NCI-H82 treated with DMSO at 0.1 percent for 48 hours (cell line): ENCODE data around the gene POLD1.
"Not testable (repeated sequence)": the region's sequence is repeated elsewhere in the genome, so short reads cannot be mapped to it uniquely, and the experiment has no call there.

ENCODE experiments used
- DNase-seq: peaks from one replicate; lab custom pipeline; 2025; ENCODE audit not compliant: unreplicated experiment; lab: John Stamatoyannopoulos, UW

The POLD1 gene

DNA sequence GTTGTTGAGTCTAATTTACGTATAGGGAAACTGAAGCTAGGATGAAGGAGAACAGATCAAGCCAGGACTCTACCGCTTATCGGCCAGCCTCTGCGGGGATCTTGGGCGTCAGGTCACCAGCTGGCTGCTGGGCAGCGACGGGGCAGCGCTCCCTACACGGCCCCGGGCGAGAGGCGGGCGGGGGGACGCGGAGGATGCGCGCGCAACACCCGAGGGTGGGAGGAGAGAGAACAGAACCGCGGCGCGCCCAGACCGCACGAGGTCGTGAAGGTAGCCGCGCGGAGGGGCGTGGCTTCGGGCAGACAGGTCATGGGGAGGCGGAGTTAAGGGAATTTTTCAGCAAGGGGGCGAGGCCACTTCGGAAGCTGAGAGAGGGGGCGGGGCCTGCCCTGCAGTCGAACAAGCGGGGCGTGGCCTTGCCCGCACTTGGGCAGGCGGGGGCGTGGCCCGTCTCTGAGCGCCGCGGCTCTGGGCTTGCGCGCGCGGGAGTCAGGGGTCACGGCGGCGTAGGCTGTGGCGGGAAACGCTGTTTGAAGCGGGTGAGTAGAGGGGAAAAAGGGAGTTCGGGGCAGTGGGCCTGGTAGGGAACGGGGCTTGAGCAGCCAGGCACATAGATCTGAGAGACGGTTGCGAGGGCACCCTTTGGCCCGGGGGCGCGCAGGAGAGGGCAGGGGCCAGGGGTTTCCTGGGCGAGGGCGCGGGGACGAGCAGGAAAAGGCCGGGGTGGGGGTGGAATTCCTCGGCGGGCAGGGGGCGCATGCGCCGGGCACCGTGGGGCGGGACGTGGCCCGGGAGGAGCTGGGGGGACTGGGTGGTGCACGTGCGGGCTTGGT is at the start of gene POLD1:
Gene POLD1, plus strand, starts transcription at position 496 of the 833 bp plus-strand sequence. CDS start 14,505 bp downstream, outside the sequence.
- DNase-seq: peak; percentile 96

DNA sequence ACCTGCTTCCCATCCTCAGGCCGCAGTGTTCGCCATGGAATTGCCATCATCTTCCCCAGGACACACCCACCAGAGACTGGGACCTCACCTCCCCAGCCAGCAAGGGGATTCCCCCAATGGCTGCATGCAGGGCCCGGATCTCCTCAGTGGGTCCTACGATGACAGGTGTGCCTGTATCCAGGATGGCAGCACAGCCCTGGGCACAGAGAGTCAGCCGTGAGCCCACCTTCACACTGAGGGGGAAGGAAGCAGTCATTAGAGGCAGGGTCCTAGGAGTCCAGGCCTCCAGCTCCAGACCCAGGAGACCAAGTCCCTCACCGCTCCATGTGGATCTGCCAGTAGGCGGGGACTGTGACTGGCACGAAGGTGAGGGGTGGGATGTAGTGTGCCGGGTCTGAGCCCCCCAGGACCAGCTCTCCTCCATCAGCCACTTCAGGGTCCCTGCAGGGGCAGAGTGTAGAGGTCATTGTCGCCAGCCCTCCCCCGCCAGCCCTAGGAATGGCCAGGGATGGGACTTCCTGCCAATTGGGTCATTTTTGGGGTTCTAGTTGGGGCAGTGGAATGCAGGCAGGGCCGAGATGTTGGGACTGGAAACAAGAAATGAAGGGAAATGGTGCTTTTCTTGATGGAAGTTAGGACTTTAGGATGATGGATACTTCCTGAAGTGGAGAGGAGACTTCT is 49.3 kb upstream of the POLD1 start:
- no peak for DNase-seq

DNA sequence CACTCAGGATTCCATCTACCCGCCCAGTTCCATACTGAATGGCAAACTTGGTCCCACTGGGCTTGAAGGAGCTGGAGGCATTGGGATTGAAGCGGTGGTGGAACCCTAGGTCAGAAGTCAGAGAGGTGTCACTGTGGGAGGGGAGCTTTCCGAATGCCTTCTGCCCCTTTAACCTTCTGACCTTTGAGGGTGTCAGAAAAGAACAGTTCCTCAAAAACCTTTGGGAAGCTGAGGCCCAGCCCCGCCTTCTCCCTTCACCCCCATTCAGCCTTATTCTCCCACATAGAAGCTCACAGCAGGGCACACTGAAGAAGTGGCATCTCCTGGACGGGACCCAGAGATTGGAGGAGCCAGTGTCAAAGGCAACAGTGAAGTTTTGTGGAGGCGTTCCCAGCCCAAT is 47.1 kb upstream of the POLD1 start:
- DNase-seq: not testable (repeated sequence)

DNA sequence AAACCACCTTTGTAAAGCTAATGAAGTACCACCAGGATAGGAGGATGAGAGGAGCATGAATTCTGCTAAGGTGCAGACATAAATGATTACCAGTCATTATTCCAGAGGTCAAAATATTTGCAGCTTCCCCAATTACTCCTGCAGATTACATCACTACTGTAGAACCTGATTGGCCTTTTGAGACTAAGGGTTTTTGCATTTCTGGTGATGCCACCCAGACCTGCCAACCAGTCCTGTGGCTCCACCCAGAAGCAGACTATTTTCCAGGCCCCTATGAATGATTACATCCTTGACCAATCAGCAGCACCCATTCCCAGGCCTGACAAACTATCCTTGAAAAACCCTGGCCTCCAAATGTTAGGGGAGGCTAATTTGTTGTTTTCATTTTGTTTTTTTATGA is 43.8 kb upstream of the POLD1 start:
- no peak for DNase-seq

DNA sequence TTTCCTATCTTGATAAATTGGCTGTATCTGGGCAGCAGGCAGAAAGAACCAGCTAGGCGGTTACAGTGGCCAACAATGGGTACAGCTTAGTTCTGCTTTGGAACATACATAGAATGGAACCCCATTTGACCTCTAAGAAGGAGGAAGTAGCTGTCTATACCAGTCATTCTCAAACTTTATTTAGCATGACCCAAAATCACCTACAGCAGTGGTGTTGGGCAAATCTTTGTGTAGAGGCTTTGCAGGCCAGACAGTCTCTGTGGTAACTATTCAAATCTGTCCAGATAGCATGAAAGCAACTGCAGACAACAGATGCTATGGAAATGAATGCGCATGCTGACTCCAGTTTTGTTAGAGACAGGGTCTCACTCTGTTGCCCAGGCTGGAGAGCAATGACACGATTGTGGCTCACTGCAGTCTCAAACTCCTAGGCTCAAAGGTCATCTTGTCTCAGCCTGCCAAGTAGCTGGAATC is 43.0 kb upstream of the POLD1 start:
- DNase-seq: no peak

DNA sequence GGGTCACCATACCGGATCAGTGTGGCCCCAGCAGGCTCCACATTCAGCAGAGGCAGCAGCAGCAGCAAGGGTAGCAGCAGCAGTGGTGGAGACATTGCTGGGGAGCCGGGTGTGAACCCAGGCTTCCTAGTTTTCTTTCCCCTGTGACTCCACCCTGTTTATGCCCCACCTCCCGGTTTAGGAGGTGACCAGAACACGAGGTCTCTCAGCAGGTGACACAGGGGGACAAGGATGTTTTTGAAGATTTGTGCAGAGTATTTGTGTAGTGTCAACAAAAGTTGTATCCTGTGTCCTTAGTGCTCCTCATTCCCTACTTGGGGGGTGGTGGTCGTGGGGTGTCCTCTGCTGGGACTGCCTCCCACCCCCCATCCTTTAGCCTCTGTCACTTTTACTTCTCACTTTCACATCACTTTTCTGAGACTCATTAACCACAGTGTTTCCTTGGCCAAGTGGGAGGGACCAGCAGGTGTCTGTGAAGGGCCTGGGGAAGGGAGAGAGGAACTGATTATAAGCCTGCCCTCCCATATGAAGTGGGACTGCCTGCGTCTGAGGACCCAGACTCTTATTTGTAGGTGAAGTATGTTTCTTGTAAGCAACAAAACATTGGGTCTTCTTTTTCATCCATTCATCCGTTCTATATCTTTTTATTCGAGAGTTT is 39.4 kb upstream of the POLD1 start:
- DNase-seq: no peak

DNA sequence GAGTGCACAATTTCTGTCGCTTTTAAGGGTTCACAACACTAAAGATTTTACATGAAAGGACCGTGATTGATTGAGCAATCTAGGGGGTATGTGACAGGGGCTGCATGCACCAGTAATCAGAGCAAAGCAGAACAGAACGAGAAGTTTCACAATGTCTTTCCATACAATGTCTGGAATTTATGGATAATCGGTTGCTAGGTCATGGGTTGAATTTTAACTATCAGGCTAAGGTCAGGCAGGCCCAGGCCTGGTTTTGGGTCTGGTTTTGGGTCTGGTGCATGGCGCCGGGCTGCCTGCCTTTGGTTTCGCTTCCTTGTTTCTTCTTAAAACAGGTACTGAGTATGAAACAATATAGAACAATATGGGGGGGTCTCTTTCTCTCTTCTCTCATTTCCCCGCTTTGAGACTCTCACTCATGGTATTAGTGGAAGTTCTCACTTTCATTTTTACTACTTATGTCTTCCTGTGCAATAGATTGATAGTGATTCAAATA is 37.0 kb upstream of the POLD1 start:
- not testable (repeated sequence) for DNase-seq

DNA sequence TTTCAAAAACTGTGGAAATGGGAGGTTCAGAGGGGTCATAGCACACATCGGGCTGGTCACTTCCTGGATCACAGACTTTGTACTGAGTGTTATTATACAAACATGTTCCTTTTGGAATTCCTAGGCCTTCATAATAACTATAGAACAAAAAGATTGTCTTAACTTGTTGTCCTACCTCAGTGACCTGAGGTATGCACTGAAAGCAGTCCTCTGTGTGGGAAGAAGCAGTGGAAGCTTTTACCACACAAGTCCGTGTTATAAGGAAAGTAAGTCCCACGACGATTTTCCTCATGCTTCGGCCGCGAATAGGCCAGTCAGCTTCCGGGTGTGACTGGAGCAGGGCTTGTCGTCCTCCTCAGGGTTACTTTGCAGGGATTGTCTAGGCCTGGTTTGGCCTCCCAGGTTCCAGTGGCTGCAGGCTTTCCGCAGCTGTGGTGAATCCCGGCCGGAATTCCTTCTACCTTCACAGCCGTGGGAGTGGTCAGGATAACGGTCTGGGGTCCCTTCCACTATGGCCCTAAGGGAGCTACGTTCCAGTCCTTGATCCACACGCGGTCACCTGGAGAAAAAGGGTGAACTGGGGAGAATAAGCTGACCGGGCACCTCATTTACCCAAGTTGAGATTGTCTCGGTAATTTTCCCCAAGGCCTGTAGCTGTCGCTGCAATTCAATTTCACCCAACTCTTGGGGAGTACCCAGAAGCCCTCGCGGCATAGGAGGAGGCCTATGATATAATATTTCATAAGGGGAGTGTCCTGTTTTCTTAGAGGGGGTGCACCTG is 34.7 kb upstream of the POLD1 start:
- no peak for DNase-seq

DNA sequence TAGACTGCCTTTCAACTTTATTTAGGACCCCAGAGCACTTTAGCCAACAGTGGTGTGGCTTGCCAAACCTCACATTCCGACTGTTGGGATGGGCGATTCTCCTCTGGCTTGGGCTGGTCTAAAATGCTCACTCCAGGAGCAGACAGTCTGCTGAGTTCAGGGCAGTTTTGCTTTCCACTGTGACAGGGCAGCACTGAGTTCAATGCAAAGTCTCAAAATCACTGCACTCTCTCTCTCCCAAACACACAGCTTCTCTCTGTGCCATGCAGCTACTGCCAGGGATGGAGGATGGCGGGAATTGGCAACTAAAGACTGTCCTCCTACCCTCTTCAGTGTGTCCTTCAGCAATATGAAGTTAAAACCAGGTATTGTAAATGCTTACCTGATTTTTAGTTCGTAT is 31.9 kb upstream of the POLD1 start:
- no peak for DNase-seq

DNA sequence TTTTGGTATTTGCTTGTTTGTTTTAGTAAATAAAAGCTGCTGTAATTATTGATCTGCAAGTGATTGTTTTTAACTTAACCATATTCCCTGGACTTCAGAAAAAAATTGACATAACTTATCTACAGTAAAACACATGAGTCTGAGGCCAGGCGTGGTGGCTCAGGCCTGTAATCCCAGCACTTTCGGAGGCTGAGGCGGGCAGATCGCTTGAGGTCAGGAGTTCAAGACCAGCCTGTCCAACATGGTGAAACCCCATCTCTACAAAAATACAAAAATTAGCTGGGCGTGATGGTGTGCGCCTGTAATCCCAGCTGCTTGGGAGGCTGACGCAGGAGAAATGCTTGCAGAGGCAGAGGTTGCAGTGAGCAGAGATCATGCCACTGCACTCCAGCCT is 30.7 kb upstream of the POLD1 start:
- not testable (repeated sequence) for DNase-seq

DNA sequence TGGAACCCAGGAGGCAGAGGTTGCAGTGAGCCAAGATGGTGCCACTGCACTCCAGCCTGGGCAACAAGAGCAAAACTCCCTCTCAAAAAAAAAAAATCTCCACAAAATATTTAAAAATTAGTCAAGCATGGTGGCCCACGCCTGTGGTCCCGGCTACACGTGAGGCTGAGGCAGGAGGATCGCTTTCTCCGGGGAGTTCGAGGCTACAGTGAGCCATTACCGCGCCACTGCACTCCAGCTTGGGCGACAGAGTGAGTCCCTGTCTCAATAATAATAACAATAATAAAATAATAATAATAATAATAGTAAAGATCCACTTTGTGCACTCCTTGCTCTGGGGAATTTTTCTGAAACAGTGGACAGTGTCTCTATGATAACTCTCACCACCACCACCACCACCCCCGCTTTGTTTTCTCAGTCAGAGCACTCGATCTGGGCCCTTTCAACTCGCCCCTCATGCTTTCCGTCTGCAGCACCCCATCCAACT is 27.4 kb upstream of the POLD1 start:
- no peak for DNase-seq

DNA sequence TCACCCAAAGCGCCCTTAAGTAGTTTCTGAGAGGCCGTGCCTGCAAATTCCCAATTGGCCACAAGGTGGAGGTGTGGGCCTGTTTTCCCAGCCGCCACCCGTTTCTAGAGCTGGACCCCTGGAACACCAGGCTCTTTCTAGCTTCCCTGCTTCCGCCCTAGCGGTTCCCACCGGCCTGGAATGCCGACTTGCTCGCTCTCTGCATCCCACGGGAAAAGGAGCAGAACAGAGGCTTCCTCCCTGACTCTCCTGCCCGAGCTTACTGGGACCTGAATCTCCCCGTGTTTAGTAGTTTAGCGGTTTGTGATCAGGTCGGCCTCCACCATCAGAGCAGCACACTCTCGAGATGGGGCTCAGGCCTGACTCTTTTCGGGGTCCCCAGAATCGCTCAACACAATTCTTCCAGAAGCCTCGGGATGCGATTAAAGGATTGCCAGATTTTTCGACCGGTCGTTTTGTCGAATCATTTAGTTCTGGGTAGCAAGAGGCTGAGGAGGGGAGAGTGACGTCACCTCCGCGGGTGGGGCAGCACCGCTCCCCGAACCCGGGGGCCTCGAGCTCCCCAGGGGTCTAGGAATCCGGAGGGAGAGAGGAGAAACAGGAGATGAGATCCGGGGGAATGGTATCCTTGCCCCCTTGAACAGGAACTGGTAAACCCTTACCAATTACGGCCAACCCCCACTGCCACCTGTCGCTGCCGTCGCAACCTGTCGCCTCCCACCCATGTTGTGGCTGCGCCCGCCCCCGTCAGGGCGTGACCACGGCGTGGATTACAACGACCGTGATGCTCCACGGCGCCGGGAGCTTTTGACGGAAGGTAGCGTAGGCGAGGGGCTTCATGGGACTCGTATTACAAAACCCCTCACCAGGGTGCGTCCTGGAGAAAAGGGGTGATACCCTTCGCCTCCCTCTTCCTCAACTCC is 26.7 kb upstream of the POLD1 start:
- DNase-seq: peak; percentile 24

DNA sequence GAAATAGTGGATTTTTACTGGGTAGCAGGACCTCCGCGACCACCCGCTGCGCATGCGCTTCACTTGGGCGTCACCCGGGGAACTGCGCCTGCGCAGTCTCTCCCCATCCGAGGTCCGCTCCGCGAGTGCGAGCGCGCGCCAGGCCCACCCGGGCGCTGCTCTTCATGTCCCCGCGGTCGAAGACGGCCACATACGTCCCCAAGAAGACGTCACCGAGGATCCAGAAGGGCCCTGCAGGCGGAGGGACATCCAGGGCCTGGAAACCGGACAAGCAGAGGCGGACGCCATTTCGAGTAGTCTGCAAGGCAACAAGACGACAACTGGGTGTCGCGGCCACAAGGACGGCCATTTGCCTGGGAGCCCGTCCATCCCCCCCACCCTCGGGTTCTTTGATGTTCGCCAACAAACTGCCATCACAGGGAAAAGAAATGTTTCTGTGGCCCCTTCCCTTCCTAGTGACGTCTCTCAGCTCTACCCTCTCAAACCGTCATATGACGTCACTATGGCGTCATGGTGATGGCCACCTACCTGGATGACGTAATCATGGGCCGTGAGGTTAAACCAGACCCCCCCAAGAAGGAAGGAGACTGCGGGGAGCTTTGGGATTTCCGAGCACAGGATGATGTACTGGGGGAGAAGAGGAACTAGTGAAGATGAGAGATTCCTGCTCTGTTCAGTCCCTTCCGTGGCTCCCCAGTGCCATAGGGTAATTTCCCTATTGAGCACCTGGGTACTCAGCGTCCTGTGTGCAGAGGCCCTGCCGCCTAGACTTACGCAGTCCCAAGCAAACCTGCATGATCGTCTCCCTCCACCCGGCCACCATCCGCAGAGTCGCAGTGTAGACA is 25.4 kb upstream of the POLD1 start:
- DNase-seq: no peak

DNA sequence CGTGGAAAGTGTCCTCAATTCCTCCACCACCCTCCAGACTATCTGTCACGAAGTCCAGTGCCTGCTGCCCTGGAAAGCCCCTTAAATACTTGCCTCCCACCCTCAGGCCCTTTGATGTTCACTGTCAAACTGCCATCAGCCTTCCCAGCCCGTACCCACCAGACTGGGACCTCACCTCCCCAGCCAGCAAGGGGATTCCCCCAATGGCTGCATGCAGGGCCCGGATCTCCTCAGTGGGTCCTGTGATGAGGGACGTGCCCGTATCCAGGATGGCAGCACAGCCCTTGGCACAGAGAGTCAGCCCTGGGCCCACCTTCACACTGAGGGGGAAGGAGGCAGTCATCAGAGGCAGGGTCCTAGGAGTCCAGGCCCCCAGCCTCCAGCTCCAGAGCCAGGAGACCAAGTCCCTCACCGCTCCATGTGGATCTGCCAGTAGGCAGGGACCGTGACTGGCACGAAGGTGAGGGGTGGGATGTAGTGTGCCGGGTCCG is 24.8 kb upstream of the POLD1 start:
- no peak for DNase-seq

DNA sequence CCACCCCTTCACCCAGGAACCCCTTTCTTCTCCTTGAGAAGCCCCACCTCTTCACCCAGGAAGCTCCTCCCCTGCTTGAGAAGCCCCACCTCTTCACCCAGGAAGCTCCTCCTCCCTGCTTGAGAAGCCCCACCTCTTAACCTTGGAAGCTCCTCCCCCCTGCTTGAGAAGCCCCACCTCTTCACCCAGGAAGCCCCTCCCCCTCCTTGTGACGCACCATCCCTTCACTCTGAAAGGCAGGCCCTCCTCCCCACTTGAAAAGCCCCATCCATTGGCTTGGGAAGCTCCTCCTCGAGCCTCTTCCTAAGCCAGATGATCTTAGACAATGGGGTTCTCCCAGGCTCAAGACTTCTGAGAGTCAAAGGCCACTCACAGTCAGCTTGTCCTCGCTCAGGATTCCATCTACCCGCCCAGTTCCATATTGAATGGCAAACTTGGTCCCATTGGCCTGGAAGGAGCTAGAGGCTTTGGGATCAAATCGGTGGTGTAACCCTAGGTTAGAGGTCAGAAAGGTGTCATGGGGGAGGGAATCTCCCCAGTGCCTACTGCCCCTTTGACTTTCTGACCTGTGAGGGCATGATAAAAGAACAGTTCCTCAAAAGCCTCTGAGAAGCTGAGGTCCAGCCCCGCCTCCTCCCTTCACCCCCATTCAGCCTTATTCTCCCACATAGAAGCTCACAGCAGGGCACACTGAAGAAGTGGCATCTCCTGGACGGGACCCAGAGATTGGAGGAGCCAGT is 22.7 kb upstream of the POLD1 start:
- DNase-seq: no peak

DNA sequence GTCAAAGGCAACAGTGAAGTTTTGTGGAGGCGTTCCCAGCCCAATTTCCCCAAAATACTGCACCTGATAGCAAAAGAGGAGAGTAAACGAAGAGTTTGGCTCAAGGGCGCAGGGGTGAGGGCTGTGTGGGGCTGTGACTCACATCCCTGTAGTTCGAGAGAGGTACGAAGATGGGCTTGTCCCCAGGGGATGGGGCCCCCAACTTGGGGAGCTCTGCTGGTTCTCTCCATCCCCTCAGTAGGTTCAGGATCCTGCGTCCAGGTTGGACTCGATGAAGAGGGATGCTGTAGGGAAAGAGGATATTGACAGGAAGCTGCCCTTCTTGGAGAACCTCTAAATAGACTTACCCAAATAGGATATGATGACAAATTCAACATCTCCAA is 22.1 kb upstream of the POLD1 start:
- DNase-seq: no peak

DNA sequence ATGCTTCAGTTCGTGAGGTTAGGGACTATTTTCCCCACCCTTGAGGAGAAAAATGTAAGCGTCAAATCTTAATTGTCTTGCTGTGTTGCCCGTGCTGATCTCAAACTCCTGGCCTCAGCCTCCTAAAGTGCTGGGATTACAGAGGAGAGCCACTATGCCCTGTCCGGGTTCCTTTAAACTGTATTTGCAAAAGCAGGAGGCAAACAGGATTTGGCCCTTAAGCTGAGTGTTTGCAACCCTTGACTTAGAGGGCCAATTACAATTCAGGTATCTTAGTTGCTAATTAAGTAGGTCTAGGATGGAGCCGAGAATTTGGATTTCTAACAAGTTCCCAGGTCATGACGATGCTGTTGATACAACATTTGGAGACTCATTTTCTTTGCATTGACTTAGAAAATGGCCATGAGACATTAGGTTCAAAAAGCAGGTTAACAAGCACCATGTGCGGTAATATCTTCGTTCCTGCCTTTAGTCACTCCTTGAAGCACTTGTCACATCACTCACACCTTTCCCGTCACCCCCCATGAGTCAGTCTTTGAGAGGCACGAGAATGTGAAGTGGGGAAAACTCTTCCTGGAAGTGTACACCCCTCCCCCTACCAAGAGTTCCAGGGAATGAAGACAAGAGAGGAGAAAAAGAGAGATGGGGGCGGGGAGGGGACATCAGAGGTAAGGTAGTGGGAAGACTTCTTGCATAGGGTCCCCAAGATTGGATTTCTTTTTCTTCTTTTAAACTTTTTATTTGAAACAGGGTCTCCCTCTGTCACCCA is 21.3 kb upstream of the POLD1 start:
- DNase-seq: no peak
